H9 (cell line): Measurements from ENCODE around the gene PRDM2. TPM values are rescaled to one million over a fixed set of nuclear protein-coding genes. Genes with fewer than 3 reads are reported as not detected.

ENCODE experiments used
- DNase-seq: peaks from one replicate; pipeline ENCODE4 v3.0.0-alpha.2; 2017
- H2AFZ ChIP-seq: one replicate; pipeline ENCODE4 v1.6.1; 2013; ENCODE audit warnings: mild to moderate bottlenecking, low read length, control low read depth, moderate library complexity
- H2AK5ac ChIP-seq: 2 replicates; pipeline ENCODE4 v1.6.1; 2013; ENCODE audit warnings: low read length, control low read depth, mixed read lengths; ENCODE audit not compliant: insufficient read length
- H2BK120ac ChIP-seq: one replicate; pipeline ENCODE4 v1.6.1; 2013; ENCODE audit warnings: low read depth, mild to moderate bottlenecking, low read length, control low read depth, inconsistent platforms; ENCODE audit not compliant: poor library complexity, severe bottlenecking
- H2BK12ac ChIP-seq: 2 replicates; pipeline ENCODE4 v1.6.1; 2013; ENCODE audit warnings: low read length, control low read depth, mixed read lengths, low read depth; ENCODE audit not compliant: insufficient read length
- H2BK15ac ChIP-seq: 2 replicates; pipeline ENCODE4 v1.6.1; 2013; ENCODE audit warnings: low read depth, low read length, control low read depth
- H2BK20ac ChIP-seq: one replicate; pipeline ENCODE4 v1.6.1; 2013; ENCODE audit warnings: low read depth, mild to moderate bottlenecking, low read length, control low read depth, inconsistent platforms; ENCODE audit not compliant: poor library complexity, severe bottlenecking
- H2BK5ac ChIP-seq: 2 replicates; pipeline ENCODE4 v1.6.1; 2013; ENCODE audit warnings: low read length, control low read depth, mixed read lengths; ENCODE audit not compliant: insufficient read length
- H3K14ac ChIP-seq: 2 replicates; pipeline ENCODE4 v1.6.1; 2013; ENCODE audit warnings: low read length, control low read depth; ENCODE audit not compliant: insufficient read depth
- H3K18ac ChIP-seq: 2 replicates; pipeline ENCODE4 v1.6.1; 2013; ENCODE audit warnings: low read depth, mild to moderate bottlenecking, mixed read lengths, low read length, control low read depth; ENCODE audit not compliant: insufficient read length
- H3K23ac ChIP-seq: 2 replicates; pipeline ENCODE4 v1.6.1; 2013; ENCODE audit warnings: low read length, control low read depth, mixed read lengths, low read depth; ENCODE audit not compliant: insufficient read length
- H3K23me2 ChIP-seq: 2 replicates; pipeline ENCODE4 v1.6.1; 2013; ENCODE audit warnings: low read depth, mild to moderate bottlenecking, mixed read lengths, low read length, control low read depth; ENCODE audit not compliant: insufficient read length, poor library complexity, severe bottlenecking
- H3K27ac ChIP-seq: 2 replicates; pipeline ENCODE4 v1.5.1; 2013; ENCODE audit warnings: low read length, control low read depth, mixed read lengths, low read depth; ENCODE audit not compliant: insufficient read length
- H3K27me3 ChIP-seq: 2 replicates; pipeline ENCODE4 v1.6.1; 2013; ENCODE audit warnings: low read length, control low read depth, inconsistent platforms; ENCODE audit not compliant: insufficient read depth
- H3K4ac ChIP-seq: 2 replicates; pipeline ENCODE4 v1.6.1; 2013; ENCODE audit warnings: low read depth, mild to moderate bottlenecking, control low read depth, inconsistent platforms, low read length, moderate library complexity
- H3K4me1 ChIP-seq: 2 replicates; pipeline ENCODE4 v1.6.1; 2013; ENCODE audit warnings: low read length, control low read depth, inconsistent platforms; ENCODE audit not compliant: insufficient read depth
- H3K4me2 ChIP-seq: 2 replicates; pipeline ENCODE4 v1.6.1; 2013; ENCODE audit warnings: low read length, control low read depth, mixed read lengths; ENCODE audit not compliant: insufficient read length, insufficient read depth
- H3K56ac ChIP-seq: 2 replicates; pipeline ENCODE4 v1.6.1; 2013; ENCODE audit warnings: low read depth, mild to moderate bottlenecking, mixed read lengths, low read length, control low read depth; ENCODE audit not compliant: insufficient read length
- H3K79me1 ChIP-seq: 2 replicates; pipeline ENCODE4 v1.6.1; 2013; ENCODE audit warnings: low read depth, mild to moderate bottlenecking, moderate library complexity, low read length, control low read depth, inconsistent platforms; ENCODE audit not compliant: insufficient read depth, poor library complexity, severe bottlenecking
- H3K79me2 ChIP-seq: 2 replicates; pipeline ENCODE4 v1.6.1; 2013; ENCODE audit warnings: low read length, control low read depth, inconsistent platforms; ENCODE audit not compliant: insufficient read depth
- H3K9ac ChIP-seq: 2 replicates; pipeline ENCODE4 v1.6.1; 2013; ENCODE audit warnings: low read length, control low read depth, mixed read lengths; ENCODE audit not compliant: insufficient read length; ENCODE audit errors: extremely low read depth
- H3K9me3 ChIP-seq: one replicate; pipeline ENCODE4 v1.6.1; 2013; ENCODE audit warnings: low read depth, low read length, inconsistent platforms; ENCODE audit not compliant: control insufficient read depth
- H3T11ph ChIP-seq: one replicate; pipeline ENCODE4 v1.6.1; 2013; ENCODE audit warnings: mild to moderate bottlenecking, low read length, control low read depth, inconsistent platforms
- H4K20me1 ChIP-seq: one replicate; pipeline ENCODE4 v1.6.1; 2013; ENCODE audit not compliant: control insufficient read depth, insufficient read length, insufficient read depth
- H4K5ac ChIP-seq: 2 replicates; pipeline ENCODE4 v1.6.1; 2013; ENCODE audit warnings: low read depth, mild to moderate bottlenecking, mixed read lengths, low read length, control low read depth; ENCODE audit not compliant: insufficient read length
- H4K8ac ChIP-seq: replicated peaks from 2 replicates; pipeline ENCODE4 v1.6.1; 2013; ENCODE audit warnings: low read length, control low read depth, mixed read lengths, low read depth; ENCODE audit not compliant: insufficient read length
- H4K91ac ChIP-seq: 2 replicates; pipeline ENCODE4 v1.6.1; 2013; ENCODE audit warnings: low read depth, mild to moderate bottlenecking, moderate library complexity, mixed read lengths, low read length, control low read depth; ENCODE audit not compliant: insufficient read length
- H3K27ac Mint-ChIP-seq, 3 experiments: 2 replicates in 2 of 3; 3 replicates in 1 of 3; pipeline ENCODE4 v1.8.0; 2020 to 2021; ENCODE audit warnings: mixed read lengths in 3 of 3, mild to moderate bottlenecking in 1 of 3, moderate library complexity in 1 of 3
- H3K27me3 Mint-ChIP-seq: 2 replicates; pipeline ENCODE4 v1.8.0; 2021; ENCODE audit warnings: low read depth, mild to moderate bottlenecking, moderate library complexity, mixed read lengths
- H3K36me3 Mint-ChIP-seq, 3 experiments: 2 replicates in 2 of 3; 3 replicates in 1 of 3; pipeline ENCODE4 v1.8.0; 2020 to 2021; ENCODE audit warnings: low read depth in 3 of 3, mixed read lengths in 3 of 3; ENCODE audit not compliant: insufficient read depth in 1 of 3
- H3K4me1 Mint-ChIP-seq, 2 experiments: 2 replicates each; pipeline ENCODE4 v1.8.0; 2020; ENCODE audit warnings: mixed read lengths in 2 of 2
- H3K4me3 Mint-ChIP-seq, 2 experiments: 2 replicates in 1 of 2; 3 replicates in 1 of 2; pipeline ENCODE4 v1.8.0; 2020 to 2021; ENCODE audit warnings: mild to moderate bottlenecking in 2 of 2, mixed read lengths in 2 of 2, moderate library complexity in 1 of 2
- H3K9me3 Mint-ChIP-seq, 2 experiments: 2 replicates in 1 of 2; 3 replicates in 1 of 2; pipeline ENCODE4 v1.8.0; 2020; ENCODE audit warnings: mild to moderate bottlenecking in 2 of 2, mixed read lengths in 2 of 2, moderate library complexity in 1 of 2
- WGBS: extraction: QIAGEN DNeasy Blood & Tissue Kit; methylation state at CpG from one replicate; pipeline ENCODE4 v1.1.7; 2013; ENCODE audit warnings: missing lambda C conversion rate, low lambda C conversion rate, mixed read lengths; ENCODE audit not compliant: insufficient read length; ENCODE audit errors: extremely low coverage; 5-methylcytosine and 5-hydroxymethylcytosine counted together
- total RNA-seq: library from RNA; stranded (reverse); gene quantifications from 2 replicates; pipeline ENCODE4 v1.2.1, GENCODE V29; 2021
- TF ChIP-seq, protein P1 (sequence below): fragments of 200-600 bp; sonication (generic); conservative IDR thresholded peaks from 3 replicates; pipeline ENCODE4 v1.8.0; 2021; ENCODE audit warnings: antibody characterized with exemption, mild to moderate bottlenecking

PRDM2 gene
- total RNA-seq, 1 experiment from 2014 or later, result 24.5 TPM

DNA sequence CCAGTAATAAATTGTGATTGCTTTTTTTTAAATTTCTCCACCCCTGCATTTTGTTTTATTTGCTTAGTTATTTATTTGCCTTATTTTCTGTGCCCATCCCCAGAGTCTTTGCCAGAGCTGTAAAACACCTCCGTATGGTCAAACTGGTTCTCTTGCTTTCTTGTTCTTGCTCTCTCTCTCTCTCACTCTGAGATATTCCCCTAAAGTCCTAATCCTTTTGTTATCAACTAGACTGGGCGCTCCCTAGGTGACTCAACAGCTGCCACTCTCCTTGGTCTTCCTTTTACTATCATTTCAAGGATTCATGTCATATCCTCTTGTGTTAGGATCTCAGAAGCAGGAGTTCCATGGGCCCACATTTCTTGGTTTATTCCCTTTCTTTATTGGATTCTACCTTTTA lies 160.0 kb downstream of the PRDM2 start:
- no peak overlapping the region for H2BK20ac ChIP-seq
- no peak overlapping the region for H2AK5ac ChIP-seq
- no peaks in the 10 kb centered on the region for H4K20me1 ChIP-seq
- H4K8ac ChIP-seq, result no peak overlapping the region
- Mint-ChIP-seq H3K27ac (no peak overlapping the region), H3K9me3 (peaks cover 31 to 36% of the 10 kb centered on the region in 2 experiments), H3K36me3 (peaks cover 0 to 8% (median 3%) of the 10 kb centered on the region in 3 experiments; a peak in 3 of 7 replicates), H3K27me3 (peaks cover 18% of the 10 kb centered on the region), H3K4me3 (no peak overlapping the region), H3K4me1 (no peaks in the 10 kb centered on the region)
- TF ChIP-seq, protein P1, sequence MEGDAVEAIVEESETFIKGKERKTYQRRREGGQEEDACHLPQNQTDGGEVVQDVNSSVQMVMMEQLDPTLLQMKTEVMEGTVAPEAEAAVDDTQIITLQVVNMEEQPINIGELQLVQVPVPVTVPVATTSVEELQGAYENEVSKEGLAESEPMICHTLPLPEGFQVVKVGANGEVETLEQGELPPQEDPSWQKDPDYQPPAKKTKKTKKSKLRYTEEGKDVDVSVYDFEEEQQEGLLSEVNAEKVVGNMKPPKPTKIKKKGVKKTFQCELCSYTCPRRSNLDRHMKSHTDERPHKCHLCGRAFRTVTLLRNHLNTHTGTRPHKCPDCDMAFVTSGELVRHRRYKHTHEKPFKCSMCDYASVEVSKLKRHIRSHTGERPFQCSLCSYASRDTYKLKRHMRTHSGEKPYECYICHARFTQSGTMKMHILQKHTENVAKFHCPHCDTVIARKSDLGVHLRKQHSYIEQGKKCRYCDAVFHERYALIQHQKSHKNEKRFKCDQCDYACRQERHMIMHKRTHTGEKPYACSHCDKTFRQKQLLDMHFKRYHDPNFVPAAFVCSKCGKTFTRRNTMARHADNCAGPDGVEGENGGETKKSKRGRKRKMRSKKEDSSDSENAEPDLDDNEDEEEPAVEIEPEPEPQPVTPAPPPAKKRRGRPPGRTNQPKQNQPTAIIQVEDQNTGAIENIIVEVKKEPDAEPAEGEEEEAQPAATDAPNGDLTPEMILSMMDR, result no peak
- no peak overlapping the region for H3T11ph ChIP-seq
- H2BK120ac ChIP-seq, result no peak overlapping the region
- DNase-seq, result no peak
- no CpG with 5 or more reads among the region's 2 CpGs for WGBS
- no peaks in the 10 kb centered on the region for H3K79me2 ChIP-seq
- H3K4ac ChIP-seq, result no peak overlapping the region
- no peak overlapping the region for H3K23ac ChIP-seq
- no peaks in the 10 kb centered on the region for H3K27me3 ChIP-seq
- no peak overlapping the region for H2BK15ac ChIP-seq
- H2BK12ac ChIP-seq, result no peak overlapping the region
- no peak overlapping the region for H3K4me2 ChIP-seq
- H2BK5ac ChIP-seq, result no peak overlapping the region
- H3K9me3 ChIP-seq, result peaks cover 7% of the 10 kb centered on the region
- no peak overlapping the region for H2AFZ ChIP-seq
- H4K5ac ChIP-seq, result no peak overlapping the region
- no peaks in the 10 kb centered on the region for H3K23me2 ChIP-seq
- H3K9ac ChIP-seq, result no peak overlapping the region
- no peaks in the 10 kb centered on the region for H3K4me1 ChIP-seq
- H3K27ac ChIP-seq, result no peak overlapping the region
- no peak overlapping the region for H4K91ac ChIP-seq
- H3K79me1 ChIP-seq, result no peaks in the 10 kb centered on the region
- no peak overlapping the region for H3K56ac ChIP-seq
- no peak overlapping the region for H3K18ac ChIP-seq
- no peak overlapping the region for H3K14ac ChIP-seq
